ENCODE data around the gene ARCN1.
A peak's percentile ranks its signal among the peaks of the same experiment; 100 is the strongest.
"Not testable (repeated sequence)": the region's sequence is repeated elsewhere in the genome, so short reads cannot be mapped to it uniquely, and the experiment has no call there.

The ARCN1 gene

DNA sequence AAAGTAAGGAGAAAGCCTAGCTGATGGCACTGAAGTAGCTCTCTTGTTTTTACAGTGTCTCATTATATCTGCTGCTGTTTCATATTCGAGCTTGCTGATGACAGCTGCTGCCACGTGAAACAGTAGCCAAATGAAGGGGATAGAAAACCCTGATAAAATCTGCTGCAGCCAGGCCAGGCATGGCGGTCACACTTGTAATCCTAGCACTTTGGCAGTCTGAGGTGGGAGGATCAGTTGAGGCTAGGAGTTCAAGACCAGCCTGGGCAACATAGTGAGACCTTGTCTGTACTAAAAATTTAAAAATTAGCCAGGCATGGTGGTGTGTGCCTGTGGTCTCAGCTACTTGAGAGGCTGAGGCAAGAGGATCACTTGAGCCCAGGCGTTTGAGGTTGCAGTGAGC, 19.9 kb upstream of the ARCN1 start:
- no peak overlapping the region for H3K4me2 ChIP-seq (ENCODE audit: low read length)
- no peaks in the 10 kb centered on the region for H3K79me1 ChIP-seq (ENCODE audit: low read length)
- H2AK5ac ChIP-seq (ENCODE audit: low read length) = no peak overlapping the region
- DNase-seq = no peak
- H3K27me3 ChIP-seq (ENCODE audit: insufficient read depth, low read length, poor library complexity) = no peaks in the 10 kb centered on the region
- H3K18ac ChIP-seq (ENCODE audit: low read length) = no peak overlapping the region
- H3K36me3 ChIP-seq (ENCODE audit: control insufficient read depth, insufficient read depth, low read length) = peaks cover 4% of the 10 kb centered on the region
- no peak overlapping the region for H2BK15ac ChIP-seq (replicated peaks; ENCODE audit: low read depth)
- no peaks in the 10 kb centered on the region for H3K4me1 ChIP-seq (ENCODE audit: control insufficient read depth, low read depth, low read length)
- H2BK120ac ChIP-seq (ENCODE audit: low read depth, low read length) = no peak overlapping the region
- no peak overlapping the region for H3K27ac ChIP-seq (ENCODE audit: low read depth, low read length)
- no peak overlapping the region for H3K23ac ChIP-seq (ENCODE audit: low read length)
- no peak overlapping the region for H4K5ac ChIP-seq (ENCODE audit: low read length)
- H2BK5ac ChIP-seq (ENCODE audit: low read length) = no peak overlapping the region
- H3K9ac ChIP-seq (ENCODE audit: low read length) = no peak overlapping the region
- no peak overlapping the region for H3K4me3 ChIP-seq (ENCODE audit: low read length)
- H4K8ac ChIP-seq (ENCODE audit: low read depth, low read length) = no peak overlapping the region
- H3K4ac ChIP-seq (ENCODE audit: low read depth, low read length) = no peak overlapping the region
- no peak overlapping the region for H3K56ac ChIP-seq (ENCODE audit: low read length)
- no peaks in the 10 kb centered on the region for H3K79me2 ChIP-seq (ENCODE audit: control insufficient read depth, insufficient read depth, low read length)
- WGBS (ENCODE audit: extremely low coverage, insufficient coverage, low lambda C conversion rate) = no CpG with 5 or more reads among the region's 4 CpGs

DNA sequence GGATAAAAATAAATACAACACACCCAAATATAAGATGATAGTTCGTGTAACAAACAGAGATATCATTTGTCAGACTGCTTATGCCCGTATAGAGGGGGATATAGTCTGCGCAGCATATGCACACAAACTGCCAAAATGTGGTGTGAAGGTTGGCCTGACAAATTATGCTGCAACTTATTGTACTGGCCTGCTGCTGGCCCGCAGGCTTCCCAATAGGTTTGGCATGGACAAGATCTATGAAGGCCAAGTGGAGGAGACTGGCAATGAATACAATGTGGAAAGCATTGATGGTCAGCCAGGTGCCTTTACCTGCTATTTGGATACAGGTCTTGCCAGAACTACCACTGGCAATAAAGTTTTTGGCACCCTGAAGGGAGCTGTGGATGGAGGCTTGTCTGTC, 11.4 kb upstream of the ARCN1 start:
- Histone ChIP-seq H3K27me3 (ENCODE audit: insufficient read depth, low read length, poor library complexity) (no peaks in the 10 kb centered on the region), H3K56ac (ENCODE audit: low read length) (no peak overlapping the region), H2BK120ac (ENCODE audit: low read depth, low read length) (no peak overlapping the region), H2BK5ac (ENCODE audit: low read length) (no peak overlapping the region), H3K36me3 (ENCODE audit: control insufficient read depth, insufficient read depth, low read length) (no peaks in the 10 kb centered on the region), H3K79me1 (ENCODE audit: low read length) (no peaks in the 10 kb centered on the region), H3K4ac (ENCODE audit: low read depth, low read length) (no peak overlapping the region), H3K4me3 (ENCODE audit: low read length) (no peak overlapping the region), H4K8ac (ENCODE audit: low read depth, low read length) (no peak overlapping the region), H3K4me2 (ENCODE audit: low read length) (no peak overlapping the region), H3K4me1 (ENCODE audit: control insufficient read depth, low read depth, low read length) (no peaks in the 10 kb centered on the region), H3K18ac (ENCODE audit: low read length) (no peak overlapping the region), H3K9ac (ENCODE audit: low read length) (no peak overlapping the region), H2AK5ac (ENCODE audit: low read length) (no peak overlapping the region), H3K79me2 (ENCODE audit: control insufficient read depth, insufficient read depth, low read length) (no peaks in the 10 kb centered on the region), H3K23ac (ENCODE audit: low read length) (no peak overlapping the region), H4K5ac (ENCODE audit: low read length) (no peak overlapping the region), H3K27ac (ENCODE audit: low read depth, low read length) (no peak overlapping the region), H2BK15ac (replicated peaks; ENCODE audit: low read depth) (no peak overlapping the region)
- no CpG with 5 or more reads among the region's 4 CpGs for WGBS (ENCODE audit: extremely low coverage, insufficient coverage, low lambda C conversion rate)
- DNase-seq = no peak

DNA sequence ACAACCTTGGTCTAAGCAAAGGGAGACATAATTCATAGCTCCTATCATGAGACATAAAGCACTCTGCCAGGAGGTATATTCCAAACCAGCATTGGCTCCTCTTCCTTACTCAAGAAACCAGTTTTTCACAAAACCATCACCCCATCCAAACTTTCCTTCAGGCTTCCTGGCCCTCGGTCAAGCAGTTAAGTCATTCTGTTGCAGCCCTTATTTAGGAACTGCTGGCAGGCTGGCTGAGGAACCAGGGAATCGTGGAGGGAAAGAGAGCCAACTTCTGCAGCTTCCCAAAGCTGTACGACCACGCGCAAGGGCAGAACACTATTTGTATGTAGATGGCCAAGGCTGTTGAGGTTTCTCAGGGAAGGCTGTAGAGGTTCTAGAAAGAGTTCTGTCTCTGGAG, 7.2 kb upstream of the ARCN1 start:
- Histone ChIP-seq H2BK120ac (ENCODE audit: low read depth, low read length) (no peak overlapping the region), H3K56ac (ENCODE audit: low read length) (no peak overlapping the region), H3K4me1 (ENCODE audit: control insufficient read depth, low read depth, low read length) (no peaks in the 10 kb centered on the region), H2BK5ac (ENCODE audit: low read length) (no peak overlapping the region), H3K4me3 (ENCODE audit: low read length) (no peak overlapping the region), H3K4me2 (ENCODE audit: low read length) (no peak overlapping the region), H3K9ac (ENCODE audit: low read length) (no peak overlapping the region), H3K79me1 (ENCODE audit: low read length) (no peaks in the 10 kb centered on the region), H3K27ac (ENCODE audit: low read depth, low read length) (no peak overlapping the region), H3K79me2 (ENCODE audit: control insufficient read depth, insufficient read depth, low read length) (no peaks in the 10 kb centered on the region), H3K27me3 (ENCODE audit: insufficient read depth, low read length, poor library complexity) (no peaks in the 10 kb centered on the region), H3K23ac (ENCODE audit: low read length) (no peak overlapping the region), H4K5ac (ENCODE audit: low read length) (no peak overlapping the region), H2BK15ac (replicated peaks; ENCODE audit: low read depth) (no peak overlapping the region), H3K4ac (ENCODE audit: low read depth, low read length) (peak overlapping the region; percentile 22), H3K36me3 (ENCODE audit: control insufficient read depth, insufficient read depth, low read length) (no peaks in the 10 kb centered on the region), H4K8ac (ENCODE audit: low read depth, low read length) (no peak overlapping the region), H3K18ac (ENCODE audit: low read length) (no peak overlapping the region), H2AK5ac (ENCODE audit: low read length) (no peak overlapping the region)
- WGBS (ENCODE audit: extremely low coverage, insufficient coverage, low lambda C conversion rate) = no CpG with 5 or more reads among the region's 5 CpGs
- no peak for DNase-seq

GRCh38 chr11:118569670-118570069, 2.5 kb upstream of the ARCN1 start:
- Histone ChIP-seq H3K23ac (ENCODE audit: low read length) (no peak overlapping the region), H2AK5ac (ENCODE audit: low read length) (no peak overlapping the region), H3K79me1 (ENCODE audit: low read length) (peaks cover 3% of the 10 kb centered on the region), H3K18ac (ENCODE audit: low read length) (no peak overlapping the region), H3K4ac (ENCODE audit: low read depth, low read length) (no peak overlapping the region), H3K56ac (ENCODE audit: low read length) (no peak overlapping the region), H4K5ac (ENCODE audit: low read length) (no peak overlapping the region), H3K9ac (ENCODE audit: low read length) (no peak overlapping the region), H3K4me3 (ENCODE audit: low read length) (no peak overlapping the region), H3K4me1 (ENCODE audit: control insufficient read depth, low read depth, low read length) (no peaks in the 10 kb centered on the region), H2BK5ac (ENCODE audit: low read length) (no peak overlapping the region), H3K79me2 (ENCODE audit: control insufficient read depth, insufficient read depth, low read length) (peaks cover 18% of the 10 kb centered on the region), H3K4me2 (ENCODE audit: low read length) (no peak overlapping the region), H3K27me3 (ENCODE audit: insufficient read depth, low read length, poor library complexity) (no peaks in the 10 kb centered on the region), H3K36me3 (ENCODE audit: control insufficient read depth, insufficient read depth, low read length) (no peaks in the 10 kb centered on the region), H2BK120ac (ENCODE audit: low read depth, low read length) (no peak overlapping the region), H4K8ac (ENCODE audit: low read depth, low read length) (no peak overlapping the region), H3K27ac (ENCODE audit: low read depth, low read length) (no peak overlapping the region), H2BK15ac (replicated peaks; ENCODE audit: low read depth) (no peak overlapping the region)
- DNase-seq = no peak
- no CpG with 5 or more reads among the region's 2 CpGs for WGBS (ENCODE audit: extremely low coverage, insufficient coverage, low lambda C conversion rate)

DNA sequence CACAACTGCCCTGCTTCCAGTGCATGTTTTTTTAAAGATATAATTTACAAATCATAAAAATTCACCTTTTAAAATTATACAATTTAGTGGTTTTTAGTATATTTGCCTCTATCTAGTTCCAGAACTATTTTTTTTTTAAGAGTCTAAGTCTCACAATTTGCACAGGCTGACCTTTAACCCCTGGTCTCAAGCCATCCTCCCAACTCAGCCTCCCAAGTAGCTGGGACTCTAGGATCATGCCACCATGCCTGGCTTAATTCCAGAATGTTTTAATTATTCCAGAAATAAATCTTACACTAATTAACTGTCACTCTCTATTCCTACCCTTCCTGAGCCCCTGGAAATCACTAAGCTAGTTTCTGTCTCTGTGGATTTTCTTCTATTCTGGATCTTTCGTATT, 1.4 kb upstream of the ARCN1 start:
- Histone ChIP-seq H2BK5ac (ENCODE audit: low read length) (no peak overlapping the region), H3K27ac (ENCODE audit: low read depth, low read length) (no peak overlapping the region), H3K79me1 (ENCODE audit: low read length) (peaks cover 3% of the 10 kb centered on the region), H3K18ac (ENCODE audit: low read length) (no peak overlapping the region), H2BK15ac (replicated peaks; ENCODE audit: low read depth) (no peak overlapping the region), H3K4me2 (ENCODE audit: low read length) (no peak overlapping the region), H3K4me3 (ENCODE audit: low read length) (no peak overlapping the region), H3K56ac (ENCODE audit: low read length) (no peak overlapping the region), H2AK5ac (ENCODE audit: low read length) (no peak overlapping the region), H3K4ac (ENCODE audit: low read depth, low read length) (no peak overlapping the region), H3K23ac (ENCODE audit: low read length) (no peak overlapping the region), H3K4me1 (ENCODE audit: control insufficient read depth, low read depth, low read length) (no peaks in the 10 kb centered on the region), H4K8ac (ENCODE audit: low read depth, low read length) (no peak overlapping the region), H3K79me2 (ENCODE audit: control insufficient read depth, insufficient read depth, low read length) (peaks cover 27% of the 10 kb centered on the region), H3K36me3 (ENCODE audit: control insufficient read depth, insufficient read depth, low read length) (no peaks in the 10 kb centered on the region), H3K27me3 (ENCODE audit: insufficient read depth, low read length, poor library complexity) (no peaks in the 10 kb centered on the region), H4K5ac (ENCODE audit: low read length) (no peak overlapping the region), H2BK120ac (ENCODE audit: low read depth, low read length) (no peak overlapping the region), H3K9ac (ENCODE audit: low read length) (no peak overlapping the region)
- DNase-seq = no peak
- WGBS (ENCODE audit: extremely low coverage, insufficient coverage, low lambda C conversion rate) = no CpG with 5 or more reads among the region's 1 CpG

DNA sequence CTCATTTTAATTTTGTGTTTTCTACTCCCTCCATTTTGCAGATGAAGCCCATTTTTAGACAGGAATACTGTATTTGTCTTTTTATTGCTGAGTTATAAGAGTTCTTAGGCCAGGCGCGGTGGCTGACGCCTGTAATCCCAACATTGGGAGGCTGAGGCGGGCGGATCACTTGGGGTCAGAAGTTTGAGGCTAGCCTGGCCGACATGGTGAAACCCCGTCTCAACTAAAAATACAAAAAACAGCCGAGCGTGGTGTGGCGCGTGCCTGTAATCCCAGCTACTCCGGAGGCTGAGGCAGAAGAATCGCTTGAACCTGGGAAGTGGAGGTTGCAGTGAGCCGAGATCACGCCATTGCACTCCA, 528 bp upstream of the ARCN1 start:
- not testable (repeated sequence) for H3K23ac ChIP-seq (ENCODE audit: low read length); H2BK120ac ChIP-seq (ENCODE audit: low read depth, low read length); H3K4ac ChIP-seq (ENCODE audit: low read depth, low read length); H3K79me1 ChIP-seq (ENCODE audit: low read length); H4K5ac ChIP-seq (ENCODE audit: low read length); H2AK5ac ChIP-seq (ENCODE audit: low read length); H3K27me3 ChIP-seq (ENCODE audit: insufficient read depth, low read length, poor library complexity); H2BK5ac ChIP-seq (ENCODE audit: low read length); H3K27ac ChIP-seq (ENCODE audit: low read depth, low read length); H4K8ac ChIP-seq (ENCODE audit: low read depth, low read length); H3K36me3 ChIP-seq (ENCODE audit: control insufficient read depth, insufficient read depth, low read length); H3K4me1 ChIP-seq (ENCODE audit: control insufficient read depth, low read depth, low read length); H3K4me2 ChIP-seq (ENCODE audit: low read length); H3K4me3 ChIP-seq (ENCODE audit: low read length); H2BK15ac ChIP-seq (replicated peaks; ENCODE audit: low read depth)
- Histone ChIP-seq H3K56ac (ENCODE audit: low read length) (peak overlapping the region; percentile 67), H3K79me2 (ENCODE audit: control insufficient read depth, insufficient read depth, low read length) (peaks cover 34% of the 10 kb centered on the region), H3K9ac (ENCODE audit: low read length) (peak overlapping the region; percentile 62), H3K18ac (ENCODE audit: low read length) (peak overlapping the region; percentile 56)
- WGBS (ENCODE audit: extremely low coverage, insufficient coverage, low lambda C conversion rate) = no CpG with 5 or more reads among the region's 15 CpGs
- DNase-seq = peak; percentile 19

All from mesendoderm (in vitro differentiated cells).